ENCODE measurements around the gene PGM1.

PGM1 gene

GRCh38 chr1:63701187-63701586 is 108.0 kb downstream of the PGM1 start:
- DNase-seq (ENCODE audit: low read depth), result no peak

- no peak for DNase-seq (ENCODE audit: low read depth)
Measured at GRCh38 chr1:63703701-63704107, 110.5 kb downstream of the PGM1 start.

GRCh38 chr1:63704443-63704842 is 111.2 kb downstream of the PGM1 start:
- DNase-seq (ENCODE audit: low read depth), result no peak

GRCh38 chr1:63705078-63705477 is 111.9 kb downstream of the PGM1 start:
- no peak for DNase-seq (ENCODE audit: low read depth)

GRCh38 chr1:63709267-63709828 is 116.1 kb downstream of the PGM1 start:
- DNase-seq (ENCODE audit: low read depth), result no peak

All from stimulated activated CD8-positive, alpha-beta memory T cell treated with anti-CD3 and anti-CD28 coated beads, Interleukin-12 subunit alpha, Interleukin-12 subunit beta, amount 100 ng/mL, for 1 hour (primary cell).